ENCODE measurements around the gene SMG9. TPM values are rescaled to one million over a fixed set of nuclear protein-coding genes. Genes with fewer than 3 reads are reported as not detected.
A peak's percentile ranks its signal among the peaks of the same experiment; 100 is the strongest.

Gene SMG9
- total RNA-seq, 2 experiments from 2014 or later, result 34.7 to 38.2 TPM

DNA sequence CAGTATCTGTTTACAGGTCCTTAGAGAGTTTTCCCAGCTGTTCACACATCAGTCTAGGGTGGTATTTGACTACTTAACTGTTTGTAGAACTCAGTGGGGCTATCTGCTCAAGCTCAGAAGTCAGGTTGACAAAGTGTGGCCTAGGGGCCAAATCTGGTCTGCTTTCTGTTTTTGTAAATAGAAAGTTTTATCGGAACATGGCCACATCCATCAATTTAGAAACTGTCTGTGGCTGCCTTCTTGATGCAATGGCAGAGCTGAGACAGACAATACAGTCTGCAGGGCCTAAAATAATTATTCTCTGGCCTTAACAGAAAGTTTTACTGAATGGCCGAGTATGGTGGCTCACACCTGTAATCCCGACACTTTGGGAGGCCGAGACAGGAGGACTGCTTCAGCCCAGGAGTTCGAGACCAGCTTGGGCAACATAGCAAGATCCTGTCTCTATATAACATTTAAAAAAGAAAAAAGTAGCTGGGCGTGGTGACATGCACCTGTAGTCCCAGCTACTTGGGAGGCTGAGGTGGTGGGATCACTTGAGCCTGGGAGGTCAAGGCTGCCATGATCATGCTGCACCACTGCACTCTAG, 2.4 kb downstream of the SMG9 start:
- ATAC-seq (ENCODE audit: poor library complexity) (no peak), DNase-seq (no peak)
- H3K27me3 Mint-ChIP-seq, result no peaks in the 10 kb centered on the region
- peaks cover 47% of the 10 kb centered on the region for H3K4me1 ChIP-seq (ENCODE audit: insufficient read depth, low read length)
- no peak overlapping the region for H3K4me3 ChIP-seq (ENCODE audit: low read length)
- POLR2A ChIA-PET, result interaction anchor here (0.6 to 4.9 kb wide), 3 partner anchors 13 to 84 kb away, joined by 3 to 47 read pairs (median 43); partner anchors contain the start of gene KCNN4
- intact Hi-C loops (cut with DNase I, micrococcal nuclease), result loop anchor here in 1 of 2 experiments (5.0 to 10.0 kb wide), 3 partner anchors 185 to 288 kb away; partner anchors contain the start of genes LYPD3, ZNF45 and ZNF575
- no peak overlapping the region for H3K4me3 Mint-ChIP-seq
- peak overlapping the region in 1 of 2 donors; percentile 0 for H3K27ac ChIP-seq (ENCODE audit: low read depth in 1 of 2, low read length in 2 of 2)
- H3K36me3 Mint-ChIP-seq (ENCODE audit: low read depth), result peaks cover 62% of the 10 kb centered on the region
- no peaks in the 10 kb centered on the region for H3K27me3 ChIP-seq (ENCODE audit: control insufficient read depth in 1 of 2, insufficient read depth in 2 of 2, low read length in 2 of 2)
- H3K4me1 Mint-ChIP-seq (ENCODE audit: low read depth), result peaks cover 53% of the 10 kb centered on the region
- no peaks in the 10 kb centered on the region for H3K9me3 ChIP-seq (ENCODE audit: control insufficient read depth in 1 of 2, insufficient read depth in 1 of 2, low read length in 2 of 2)
- CTCF ChIA-PET, result interaction anchor here (1.0 to 1.7 kb wide), 3 partner anchors 14 to 57 kb away, joined by 4 to 9 read pairs (median 5); no protein-coding TSS in a partner anchor
- TF ChIP-seq, protein P1, sequence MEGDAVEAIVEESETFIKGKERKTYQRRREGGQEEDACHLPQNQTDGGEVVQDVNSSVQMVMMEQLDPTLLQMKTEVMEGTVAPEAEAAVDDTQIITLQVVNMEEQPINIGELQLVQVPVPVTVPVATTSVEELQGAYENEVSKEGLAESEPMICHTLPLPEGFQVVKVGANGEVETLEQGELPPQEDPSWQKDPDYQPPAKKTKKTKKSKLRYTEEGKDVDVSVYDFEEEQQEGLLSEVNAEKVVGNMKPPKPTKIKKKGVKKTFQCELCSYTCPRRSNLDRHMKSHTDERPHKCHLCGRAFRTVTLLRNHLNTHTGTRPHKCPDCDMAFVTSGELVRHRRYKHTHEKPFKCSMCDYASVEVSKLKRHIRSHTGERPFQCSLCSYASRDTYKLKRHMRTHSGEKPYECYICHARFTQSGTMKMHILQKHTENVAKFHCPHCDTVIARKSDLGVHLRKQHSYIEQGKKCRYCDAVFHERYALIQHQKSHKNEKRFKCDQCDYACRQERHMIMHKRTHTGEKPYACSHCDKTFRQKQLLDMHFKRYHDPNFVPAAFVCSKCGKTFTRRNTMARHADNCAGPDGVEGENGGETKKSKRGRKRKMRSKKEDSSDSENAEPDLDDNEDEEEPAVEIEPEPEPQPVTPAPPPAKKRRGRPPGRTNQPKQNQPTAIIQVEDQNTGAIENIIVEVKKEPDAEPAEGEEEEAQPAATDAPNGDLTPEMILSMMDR (IDR thresholded peaks at IDR 0.05), result no peak
- no peaks in the 10 kb centered on the region for H3K9me3 Mint-ChIP-seq
- H3K36me3 ChIP-seq (ENCODE audit: insufficient read depth, low read length), result peaks cover 42% of the 10 kb centered on the region
- peak overlapping the region; percentile 11 for H3K27ac Mint-ChIP-seq

DNA sequence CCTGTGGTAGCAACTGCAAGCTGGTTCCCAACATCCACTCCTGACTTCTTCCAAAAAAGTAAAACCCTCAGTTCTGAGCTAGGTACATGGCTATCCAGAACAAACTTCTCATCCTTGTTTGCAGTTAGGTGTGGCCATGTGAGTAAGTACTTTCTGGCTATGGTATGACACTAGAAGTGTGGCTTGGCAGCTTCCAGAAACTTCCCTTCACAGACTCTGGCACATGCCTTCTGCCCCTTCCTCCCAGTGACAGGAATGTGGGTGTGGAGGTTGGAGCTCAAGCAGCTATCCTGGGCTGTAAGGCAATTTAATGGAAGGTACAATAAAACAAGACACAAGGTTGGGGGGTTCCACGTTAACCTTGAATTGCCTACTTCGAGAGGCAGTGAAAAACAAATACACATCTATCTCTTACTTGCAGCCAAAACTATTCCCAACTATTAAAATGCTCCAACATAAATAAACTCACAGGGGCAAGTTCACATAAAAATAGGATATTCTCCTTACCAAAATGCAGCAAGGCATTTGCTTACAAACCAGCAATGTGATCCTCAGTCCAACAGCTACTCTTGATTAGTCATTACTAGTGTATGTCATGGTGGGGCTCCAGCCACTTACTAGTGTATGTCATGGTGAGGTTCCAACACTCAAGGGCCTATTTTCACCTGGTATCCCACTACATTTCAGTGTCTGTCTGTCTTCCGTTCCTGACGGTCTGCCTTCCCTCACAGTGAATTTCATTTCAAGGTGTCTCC, 3.1 kb downstream of the SMG9 start:
- peak overlapping the region; percentile 25 for H3K4me3 Mint-ChIP-seq
- no peaks in the 10 kb centered on the region for H3K27me3 Mint-ChIP-seq
- H3K27me3 ChIP-seq (ENCODE audit: control insufficient read depth in 1 of 2, insufficient read depth in 2 of 2, low read length in 2 of 2), result no peaks in the 10 kb centered on the region
- no peaks in the 10 kb centered on the region for H3K9me3 Mint-ChIP-seq
- no peak overlapping the region for H3K4me3 ChIP-seq (ENCODE audit: low read length)
- no peak for ATAC-seq (ENCODE audit: poor library complexity)
- peak overlapping the region in 1 of 2 donors; percentile 0 for H3K27ac ChIP-seq (ENCODE audit: low read depth in 1 of 2, low read length in 2 of 2)
- peak overlapping the region; percentile 11 for H3K27ac Mint-ChIP-seq
- ChIA-PET CTCF (interaction anchor here (1.1 to 1.7 kb wide), 3 partner anchors 15 to 58 kb away, joined by 3 to 9 read pairs (median 4); no protein-coding TSS in a partner anchor), POLR2A (no interaction called here)
- intact Hi-C loops (cut with DNase I, micrococcal nuclease), result loop anchor here in 1 of 2 experiments (5.0 to 10.0 kb wide), 3 partner anchors 186 to 287 kb away; partner anchors contain the start of genes LYPD3, ZNF45 and ZNF575
- TF ChIP-seq, protein P1 (IDR thresholded peaks at IDR 0.05), result no peak
- no peak for DNase-seq
- peaks cover 47% of the 10 kb centered on the region for H3K4me1 ChIP-seq (ENCODE audit: insufficient read depth, low read length)
- H3K9me3 ChIP-seq (ENCODE audit: control insufficient read depth in 1 of 2, insufficient read depth in 1 of 2, low read length in 2 of 2), result no peaks in the 10 kb centered on the region
- H3K36me3 Mint-ChIP-seq (ENCODE audit: low read depth), result peaks cover 64% of the 10 kb centered on the region
- peaks cover 53% of the 10 kb centered on the region for H3K4me1 Mint-ChIP-seq (ENCODE audit: low read depth)
- H3K36me3 ChIP-seq (ENCODE audit: insufficient read depth, low read length), result peaks cover 50% of the 10 kb centered on the region

DNA sequence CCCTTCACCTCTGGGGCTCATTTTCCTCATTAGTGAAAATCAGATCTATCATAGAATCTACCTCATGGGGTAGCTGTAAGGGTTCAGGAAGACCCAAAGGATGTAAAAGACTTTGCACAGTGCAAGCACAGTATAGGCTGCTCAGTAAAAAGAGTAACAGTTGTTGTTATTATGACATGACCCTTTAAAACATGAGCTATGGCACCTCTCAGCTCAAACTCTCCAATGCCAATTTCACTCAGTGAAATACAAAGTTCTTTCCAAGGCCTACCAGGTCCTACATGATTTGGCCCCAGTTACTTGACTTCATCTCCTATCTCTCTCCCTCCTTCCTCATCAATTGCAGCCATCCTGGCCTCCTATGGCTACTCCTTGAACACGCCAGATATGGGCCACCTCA, 4.9 kb downstream of the SMG9 start:
- Mint-ChIP-seq H3K27me3 (no peaks in the 10 kb centered on the region), H3K36me3 (ENCODE audit: low read depth) (peaks cover 75% of the 10 kb centered on the region), H3K4me1 (ENCODE audit: low read depth) (peaks cover 45% of the 10 kb centered on the region), H3K9me3 (no peaks in the 10 kb centered on the region), H3K27ac (no peak overlapping the region), H3K4me3 (no peak overlapping the region)
- CTCF ChIA-PET, result interaction anchor here (0.9 kb wide), 1 partner anchor 35 kb away, joined by 3 read pairs; no protein-coding TSS in a partner anchor
- DNase-seq, result no peak
- POLR2A ChIA-PET, result interaction anchor here (0.7 kb wide), 1 partner anchor 28 kb away, joined by 3 read pairs; no protein-coding TSS in a partner anchor
- no peaks in the 10 kb centered on the region for H3K9me3 ChIP-seq (ENCODE audit: control insufficient read depth in 1 of 2, insufficient read depth in 1 of 2, low read length in 2 of 2)
- no peak for ATAC-seq (ENCODE audit: poor library complexity)
- H3K27me3 ChIP-seq (ENCODE audit: control insufficient read depth in 1 of 2, insufficient read depth in 2 of 2, low read length in 2 of 2), result no peaks in the 10 kb centered on the region
- H3K36me3 ChIP-seq (ENCODE audit: insufficient read depth, low read length), result peaks cover 60% of the 10 kb centered on the region
- peaks cover 33% of the 10 kb centered on the region for H3K4me1 ChIP-seq (ENCODE audit: insufficient read depth, low read length)
- TF ChIP-seq, protein P1 (IDR thresholded peaks at IDR 0.05), result no peak
- H3K4me3 ChIP-seq (ENCODE audit: low read length), result no peak overlapping the region
- intact Hi-C loops (cut with DNase I, micrococcal nuclease), result loop anchor here in 1 of 2 experiments (5.0 to 10.0 kb wide), 3 partner anchors 187 to 285 kb away; partner anchors contain the start of genes LYPD3, ZNF45 and ZNF575
- no peak overlapping the region for H3K27ac ChIP-seq (ENCODE audit: low read depth in 1 of 2, low read length in 2 of 2)

All from CD4-positive, alpha-beta T cell (primary cell).